ENCODE data around the gene TEAD1. TPM values are rescaled to one million over a fixed set of nuclear protein-coding genes. Genes with fewer than 3 reads are reported as not detected.

Gene TEAD1
- total RNA-seq, 2 experiments from 2014 or later = 0.25 to 0.83 TPM

- ChIA-PET POLR2A (no interaction called here), CTCF (interaction anchor here (1.1 to 1.3 kb wide), 3 partner anchors 8 to 591 kb away, joined by 3 read pairs; no protein-coding TSS in a partner anchor)
- TF ChIP-seq, protein P1, sequence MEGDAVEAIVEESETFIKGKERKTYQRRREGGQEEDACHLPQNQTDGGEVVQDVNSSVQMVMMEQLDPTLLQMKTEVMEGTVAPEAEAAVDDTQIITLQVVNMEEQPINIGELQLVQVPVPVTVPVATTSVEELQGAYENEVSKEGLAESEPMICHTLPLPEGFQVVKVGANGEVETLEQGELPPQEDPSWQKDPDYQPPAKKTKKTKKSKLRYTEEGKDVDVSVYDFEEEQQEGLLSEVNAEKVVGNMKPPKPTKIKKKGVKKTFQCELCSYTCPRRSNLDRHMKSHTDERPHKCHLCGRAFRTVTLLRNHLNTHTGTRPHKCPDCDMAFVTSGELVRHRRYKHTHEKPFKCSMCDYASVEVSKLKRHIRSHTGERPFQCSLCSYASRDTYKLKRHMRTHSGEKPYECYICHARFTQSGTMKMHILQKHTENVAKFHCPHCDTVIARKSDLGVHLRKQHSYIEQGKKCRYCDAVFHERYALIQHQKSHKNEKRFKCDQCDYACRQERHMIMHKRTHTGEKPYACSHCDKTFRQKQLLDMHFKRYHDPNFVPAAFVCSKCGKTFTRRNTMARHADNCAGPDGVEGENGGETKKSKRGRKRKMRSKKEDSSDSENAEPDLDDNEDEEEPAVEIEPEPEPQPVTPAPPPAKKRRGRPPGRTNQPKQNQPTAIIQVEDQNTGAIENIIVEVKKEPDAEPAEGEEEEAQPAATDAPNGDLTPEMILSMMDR (IDR thresholded peaks at IDR 0.05) = no peak
- H3K4me1 Mint-ChIP-seq (ENCODE audit: low read depth) = no peaks in the 10 kb centered on the region
- no peak for ATAC-seq
- H3K9me3 Mint-ChIP-seq = no peaks in the 10 kb centered on the region
- H3K27me3 Mint-ChIP-seq = peaks cover 2% of the 10 kb centered on the region
- no peak for DNase-seq
- intact Hi-C loops (cut with micrococcal nuclease) = no loop called here
- no peaks in the 10 kb centered on the region for H3K36me3 Mint-ChIP-seq (ENCODE audit: low read depth)
- H3K4me3 Mint-ChIP-seq = no peak overlapping the region
- H3K27ac Mint-ChIP-seq = no peak overlapping the region
Observed at GRCh38 chr11:12922418-12922817, 248.2 kb downstream of the TEAD1 start.

- intact Hi-C loops (cut with micrococcal nuclease) = no loop called here
- H3K27me3 Mint-ChIP-seq = peaks cover 2% of the 10 kb centered on the region
- ATAC-seq = no peak
- H3K27ac Mint-ChIP-seq = no peak overlapping the region
- no peak overlapping the region for H3K4me3 Mint-ChIP-seq
- no peaks in the 10 kb centered on the region for H3K9me3 Mint-ChIP-seq
- DNase-seq = no peak
- TF ChIP-seq, protein P1 (IDR thresholded peaks at IDR 0.05) = no peak
- H3K4me1 Mint-ChIP-seq (ENCODE audit: low read depth) = no peaks in the 10 kb centered on the region
- ChIA-PET CTCF (no interaction called here), POLR2A (no interaction called here)
- H3K36me3 Mint-ChIP-seq (ENCODE audit: low read depth) = no peaks in the 10 kb centered on the region
Observed at GRCh38 chr11:12922980-12923507, 248.8 kb downstream of the TEAD1 start.

DNA sequence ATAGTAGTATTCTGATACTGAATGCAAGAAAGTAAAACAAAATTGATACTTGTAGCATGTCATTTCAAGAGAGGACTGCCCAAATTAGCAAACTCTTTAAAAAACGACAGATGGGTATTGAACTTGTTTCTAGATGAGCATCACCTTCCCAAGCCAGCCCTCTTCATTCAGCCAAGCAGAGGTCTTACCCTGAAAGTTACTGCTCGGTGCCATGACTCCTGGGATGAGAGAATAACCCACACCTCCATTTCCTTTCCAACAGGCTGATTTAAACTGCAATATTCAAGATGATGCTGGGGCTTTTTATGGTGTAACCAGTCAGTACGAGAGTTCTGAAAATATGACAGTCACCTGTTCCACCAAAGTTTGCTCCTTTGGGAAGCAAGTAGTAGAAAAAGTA lies 250.4 kb downstream of the TEAD1 start:
- H3K4me3 Mint-ChIP-seq = no peak overlapping the region
- CTCF ChIA-PET = no interaction called here
- peaks cover 5% of the 10 kb centered on the region for H3K27me3 Mint-ChIP-seq
- TF ChIP-seq, protein P1 (IDR thresholded peaks at IDR 0.05) = no peak
- POLR2A ChIA-PET = no interaction called here
- H3K36me3 Mint-ChIP-seq (ENCODE audit: low read depth) = no peaks in the 10 kb centered on the region
- no peak overlapping the region for H3K27ac Mint-ChIP-seq
- H3K4me1 Mint-ChIP-seq (ENCODE audit: low read depth) = no peaks in the 10 kb centered on the region
- intact Hi-C loops (cut with micrococcal nuclease) = no loop called here
- ATAC-seq (no peak), DNase-seq (no peak)
- H3K9me3 Mint-ChIP-seq = no peaks in the 10 kb centered on the region

DNA sequence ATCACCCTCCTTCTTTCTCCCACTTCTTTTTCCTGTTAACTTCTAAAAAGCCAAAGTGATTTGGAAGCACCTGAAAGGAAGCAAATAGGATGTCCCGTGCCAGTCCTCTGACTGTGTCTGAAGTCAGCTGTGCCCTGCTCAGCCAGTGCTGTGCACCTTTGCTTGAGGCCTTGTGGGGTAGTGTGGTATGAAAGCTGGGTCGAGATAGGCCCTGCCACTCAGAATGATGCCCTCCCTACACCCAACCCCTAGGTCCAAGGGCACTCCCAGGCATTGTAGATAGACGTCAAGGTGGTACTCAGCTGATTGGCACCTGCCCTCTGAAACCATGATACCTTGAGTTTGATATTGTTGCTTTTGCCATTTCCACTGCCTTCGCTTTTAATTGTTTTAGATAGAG lies 251.3 kb downstream of the TEAD1 start:
- H3K27ac Mint-ChIP-seq = no peak overlapping the region
- H3K4me3 Mint-ChIP-seq = no peak overlapping the region
- H3K36me3 Mint-ChIP-seq (ENCODE audit: low read depth) = no peaks in the 10 kb centered on the region
- ChIA-PET POLR2A (no interaction called here), CTCF (interaction anchor here (1.0 kb wide), 1 partner anchor 594 kb away, joined by 3 read pairs; no protein-coding TSS in a partner anchor)
- intact Hi-C loops (cut with micrococcal nuclease) = no loop called here
- no peak for DNase-seq
- H3K4me1 Mint-ChIP-seq (ENCODE audit: low read depth) = no peaks in the 10 kb centered on the region
- TF ChIP-seq, protein P1 (IDR thresholded peaks at IDR 0.05) = no peak
- H3K27me3 Mint-ChIP-seq = peaks cover 5% of the 10 kb centered on the region
- no peaks in the 10 kb centered on the region for H3K9me3 Mint-ChIP-seq
- no peak for ATAC-seq

DNA sequence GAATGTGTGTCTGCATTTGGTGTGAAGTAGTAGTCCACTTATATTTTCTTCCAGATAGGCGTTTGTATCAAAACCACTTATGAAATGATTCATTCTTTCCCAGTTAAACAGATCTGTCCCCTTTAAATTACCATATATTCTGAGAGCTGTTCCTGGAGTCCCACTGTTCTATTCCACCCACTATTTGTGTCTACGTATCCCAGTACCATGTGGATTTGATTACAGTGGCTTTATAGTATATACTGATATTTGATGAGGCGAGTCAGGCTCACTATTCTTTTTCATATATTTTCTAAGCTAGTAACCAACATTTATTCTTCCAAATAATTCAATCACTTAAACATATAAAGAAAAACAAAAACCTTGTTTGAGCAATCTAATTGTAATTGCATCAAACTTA lies 253.0 kb downstream of the TEAD1 start:
- Mint-ChIP-seq H3K27ac (no peak overlapping the region), H3K36me3 (ENCODE audit: low read depth) (no peaks in the 10 kb centered on the region), H3K27me3 (peaks cover 5% of the 10 kb centered on the region), H3K4me1 (ENCODE audit: low read depth) (no peaks in the 10 kb centered on the region), H3K4me3 (no peak overlapping the region), H3K9me3 (no peaks in the 10 kb centered on the region)
- no peak for DNase-seq
- ChIA-PET CTCF (interaction anchor here (0.6 kb wide), 1 partner anchor 26 kb away, joined by 3 read pairs; no protein-coding TSS in a partner anchor), POLR2A (no interaction called here)
- intact Hi-C loops (cut with micrococcal nuclease) = no loop called here
- no peak for ATAC-seq
- TF ChIP-seq, protein P1 (IDR thresholded peaks at IDR 0.05) = no peak
